Measurements from ENCODE around the gene DISP3. TPM values are rescaled to one million over a fixed set of nuclear protein-coding genes. Genes with fewer than 3 reads are reported as not detected.

Gene DISP3
- total RNA-seq, 1 experiment from 2014 or later, result 2.3 TPM

GRCh38 chr1:11533790-11534787 lies 55.1 kb downstream of the DISP3 start:
- TF ChIP-seq, protein P1, sequence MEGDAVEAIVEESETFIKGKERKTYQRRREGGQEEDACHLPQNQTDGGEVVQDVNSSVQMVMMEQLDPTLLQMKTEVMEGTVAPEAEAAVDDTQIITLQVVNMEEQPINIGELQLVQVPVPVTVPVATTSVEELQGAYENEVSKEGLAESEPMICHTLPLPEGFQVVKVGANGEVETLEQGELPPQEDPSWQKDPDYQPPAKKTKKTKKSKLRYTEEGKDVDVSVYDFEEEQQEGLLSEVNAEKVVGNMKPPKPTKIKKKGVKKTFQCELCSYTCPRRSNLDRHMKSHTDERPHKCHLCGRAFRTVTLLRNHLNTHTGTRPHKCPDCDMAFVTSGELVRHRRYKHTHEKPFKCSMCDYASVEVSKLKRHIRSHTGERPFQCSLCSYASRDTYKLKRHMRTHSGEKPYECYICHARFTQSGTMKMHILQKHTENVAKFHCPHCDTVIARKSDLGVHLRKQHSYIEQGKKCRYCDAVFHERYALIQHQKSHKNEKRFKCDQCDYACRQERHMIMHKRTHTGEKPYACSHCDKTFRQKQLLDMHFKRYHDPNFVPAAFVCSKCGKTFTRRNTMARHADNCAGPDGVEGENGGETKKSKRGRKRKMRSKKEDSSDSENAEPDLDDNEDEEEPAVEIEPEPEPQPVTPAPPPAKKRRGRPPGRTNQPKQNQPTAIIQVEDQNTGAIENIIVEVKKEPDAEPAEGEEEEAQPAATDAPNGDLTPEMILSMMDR (IDR thresholded peaks at IDR 0.05 in 2 of 3, conservative IDR thresholded peaks at IDR 0.05 in 1 of 3; ENCODE audit: borderline replicate concordance in 1 of 3, insufficient read depth in 1 of 3, low read depth in 2 of 3, low read length in 2 of 3), result no peak
- TF ChIP-seq SIN3A (IDR thresholded peaks at IDR 0.05; ENCODE audit: low read depth), result no peak
- no peak for TF ChIP-seq ZBTB33 (IDR thresholded peaks at IDR 0.05; ENCODE audit: extremely low read depth, insufficient replicate concordance, low read length)
- no peak for TF ChIP-seq TCF7L2 (IDR thresholded peaks at IDR 0.05; ENCODE audit: borderline replicate concordance, extremely low read depth, insufficient read depth, insufficient read length)
- TF ChIP-seq SRF (IDR thresholded peaks at IDR 0.05; ENCODE audit: low read depth), result no peak
- TF ChIP-seq POLR2AphosphoS5 (IDR thresholded peaks at IDR 0.05; ENCODE audit: low read depth, low read length), result no peak
- TF ChIP-seq ZNF274 (IDR thresholded peaks at IDR 0.05; ENCODE audit: low read depth, low read length), result no peak
- TF ChIP-seq ELF1 (IDR thresholded peaks at IDR 0.05; ENCODE audit: borderline replicate concordance, low read depth), result no peak
- no peak for TF ChIP-seq ATF3 (IDR thresholded peaks at IDR 0.05)
- ChIA-PET RAD21 (ENCODE audit: low non-redundant PET in 1 of 2, low total read pairs in 2 of 2, uncharacterized antibody in 2 of 2, unreplicated experiment in 2 of 2) (no interaction called here), CTCF (no interaction called here), POLR2A (no interaction called here)
- H3K27ac ChIP-seq (ENCODE audit: low read depth, low read length), result no peak overlapping the region
- DNase-seq (ENCODE audit: low read depth, low spot score) (no peak), ATAC-seq (no peak)
- H3K4me3 ChIP-seq (replicated peaks in 1 of 2; ENCODE audit: low read depth in 1 of 2, low read length in 2 of 2), result no peak overlapping the region
- H3K9me3 ChIP-seq (ENCODE audit: control insufficient read depth in 1 of 2, insufficient read depth in 1 of 2, low read depth in 1 of 2, low read length in 2 of 2), result no peaks in the 10 kb centered on the region
- H3K9me2 ChIP-seq (ENCODE audit: insufficient read depth), result no peaks in the 10 kb centered on the region
- H3K79me2 ChIP-seq (ENCODE audit: insufficient read depth, low read length), result no peaks in the 10 kb centered on the region
- no peaks in the 10 kb centered on the region for H4K20me1 ChIP-seq (ENCODE audit: insufficient read depth)
- H3K4me1 ChIP-seq (ENCODE audit: control insufficient read depth in 1 of 2, insufficient read depth in 2 of 2, low read length in 2 of 2), result no peaks in the 10 kb centered on the region
- H3K27me3 ChIP-seq (ENCODE audit: insufficient read depth, low read length), result no peaks in the 10 kb centered on the region
- no TSS peak for BruUV-seq (replicated peaks)
- intact Hi-C loops (cut with micrococcal nuclease), result no loop called here
- no peak overlapping the region for H3K4me2 ChIP-seq (ENCODE audit: low read length)
- no peaks in the 10 kb centered on the region for H3K36me3 ChIP-seq (ENCODE audit: control insufficient read depth in 1 of 2, insufficient read depth in 2 of 2, low read length in 2 of 2)
- H3K9ac ChIP-seq (ENCODE audit: low read length), result no peak overlapping the region
- H2AFZ ChIP-seq (ENCODE audit: low read depth, low read length, poor library complexity, severe bottlenecking), result no peak overlapping the region

All from HCT116 (cell line).